Ovary (tissue), 3 donors: ENCODE data around the gene NUTM2D.
"Not testable (repeated sequence)": the region's sequence is repeated elsewhere in the genome, so short reads cannot be mapped to it uniquely, and the experiment has no call there.

ENCODE experiments used
- EP300 ChIP-seq: sonication (generic); formaldehyde crosslinking; IDR thresholded peaks from one replicate; pipeline ENCODE4 v1.6.1; 2017; ENCODE audit warnings: antibody characterized with exemption
- POLR2A ChIP-seq: fragments of 450-650 bp; IDR thresholded peaks from one replicate; pipeline ENCODE4 v1.6.1; 2017; ENCODE audit warnings: antibody characterized with exemption, mild to moderate bottlenecking, moderate library complexity
- TF ChIP-seq, protein P1 (sequence below), 3 donors: fragments of 450-650 bp in 2 of 3; fragments of 200-600 bp in 1 of 3; IDR thresholded peaks; one replicate each; pipeline versions ENCODE4 v1.5.1 to v1.8.0; 2016 to 2022; ENCODE audit warnings: antibody characterized with exemption in 3 of 3, mild to moderate bottlenecking in 1 of 3
- donor health status: DM: no; HTN: no; CAD: no.

DNA sequence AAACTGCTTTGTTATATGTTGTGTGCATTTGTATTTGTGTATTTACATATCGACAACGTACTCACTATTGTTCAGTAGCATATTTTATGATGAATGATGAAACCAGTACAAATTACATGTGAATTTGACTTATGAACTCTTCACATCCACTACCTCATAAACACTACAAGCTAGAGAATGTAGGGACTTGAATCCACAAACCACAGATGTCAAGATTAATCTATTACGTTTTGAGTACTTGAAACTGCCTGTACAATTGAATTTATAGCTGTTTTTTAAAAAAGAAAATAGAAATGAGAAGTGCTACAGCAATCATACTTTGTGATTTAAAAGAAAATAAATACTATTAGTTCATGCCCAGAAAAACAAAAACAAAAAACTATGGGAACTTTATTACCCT is 4.7 kb upstream of the NUTM2D start:
- not testable (repeated sequence) for TF ChIP-seq POLR2A, EP300
- TF ChIP-seq, protein P1, sequence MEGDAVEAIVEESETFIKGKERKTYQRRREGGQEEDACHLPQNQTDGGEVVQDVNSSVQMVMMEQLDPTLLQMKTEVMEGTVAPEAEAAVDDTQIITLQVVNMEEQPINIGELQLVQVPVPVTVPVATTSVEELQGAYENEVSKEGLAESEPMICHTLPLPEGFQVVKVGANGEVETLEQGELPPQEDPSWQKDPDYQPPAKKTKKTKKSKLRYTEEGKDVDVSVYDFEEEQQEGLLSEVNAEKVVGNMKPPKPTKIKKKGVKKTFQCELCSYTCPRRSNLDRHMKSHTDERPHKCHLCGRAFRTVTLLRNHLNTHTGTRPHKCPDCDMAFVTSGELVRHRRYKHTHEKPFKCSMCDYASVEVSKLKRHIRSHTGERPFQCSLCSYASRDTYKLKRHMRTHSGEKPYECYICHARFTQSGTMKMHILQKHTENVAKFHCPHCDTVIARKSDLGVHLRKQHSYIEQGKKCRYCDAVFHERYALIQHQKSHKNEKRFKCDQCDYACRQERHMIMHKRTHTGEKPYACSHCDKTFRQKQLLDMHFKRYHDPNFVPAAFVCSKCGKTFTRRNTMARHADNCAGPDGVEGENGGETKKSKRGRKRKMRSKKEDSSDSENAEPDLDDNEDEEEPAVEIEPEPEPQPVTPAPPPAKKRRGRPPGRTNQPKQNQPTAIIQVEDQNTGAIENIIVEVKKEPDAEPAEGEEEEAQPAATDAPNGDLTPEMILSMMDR (IDR thresholded peaks at IDR 0.05): not testable (repeated sequence)
